GM23248 (cell line): Measurements from ENCODE around the gene INKA2.

ENCODE experiments used
- EZH2 ChIP-seq: fragments of 200-600 bp; sonication (generic); IDR thresholded peaks from 2 replicates; pipeline ENCODE4 v1.6.1; 2018; ENCODE audit warnings: antibody characterized with exemption, mild to moderate bottlenecking; ENCODE audit not compliant: insufficient read depth, poor library complexity, severe bottlenecking
- EZH2phosphoT487 ChIP-seq: fragments of 200-600 bp; sonication (generic); IDR thresholded peaks from 2 replicates; pipeline ENCODE4 v1.6.1; 2018; ENCODE audit warnings: antibody characterized with exemption, moderate library complexity, mild to moderate bottlenecking, low read depth; ENCODE audit not compliant: insufficient read depth

- TF ChIP-seq EZH2 (no peak), EZH2phosphoT487 (no peak)
Observed at GRCh38 chr1:111745675-111746613, 6.7 kb upstream of the INKA2 start.
